GM19099 (cell line): Measurements from ENCODE around the gene FBXO36.

Experiments used
- POLR2A ChIP-seq: IDR thresholded peaks from 3 replicates; pipeline ENCODE4 v1.6.1; 2011; ENCODE audit warnings: low read depth; ENCODE audit not compliant: insufficient read length; ENCODE audit errors: extremely low read depth

The FBXO36 gene

GRCh38 chr2:229901819-229902218 lies 20.5 kb upstream of the FBXO36 start:
- TF ChIP-seq POLR2A: no peak

GRCh38 chr2:229903037-229903436 lies 19.3 kb upstream of the FBXO36 start:
- TF ChIP-seq POLR2A: no peak

- TF ChIP-seq POLR2A: no peak
Observed at GRCh38 chr2:229905601-229906000, 16.7 kb upstream of the FBXO36 start.

- TF ChIP-seq POLR2A: no peak
Observed at GRCh38 chr2:229909090-229909489, 13.2 kb upstream of the FBXO36 start.

- TF ChIP-seq POLR2A: no peak
Observed at GRCh38 chr2:229910147-229910831, 12.0 kb upstream of the FBXO36 start.

GRCh38 chr2:229910832-229911412 lies 11.4 kb upstream of the FBXO36 start:
- no peak for TF ChIP-seq POLR2A

- no peak for TF ChIP-seq POLR2A
Observed at GRCh38 chr2:229914171-229914570, 8.1 kb upstream of the FBXO36 start.

GRCh38 chr2:229917793-229918192 lies 4.5 kb upstream of the FBXO36 start:
- TF ChIP-seq POLR2A: no peak

GRCh38 chr2:229920011-229920641 lies 2.2 kb upstream of the FBXO36 start:
- no peak for TF ChIP-seq POLR2A

GRCh38 chr2:229921101-229921891 lies 1.0 kb upstream of the FBXO36 start:
- peak; percentile 44 for TF ChIP-seq POLR2A

GRCh38 chr2:229921892-229922448 lies 333 bp upstream of the FBXO36 start, which contains the start of gene TRIP12:
TSS of gene TRIP12 (minus strand) at chr2:229922009. CDS start at chr2:229880079, 41,930 bp downstream.
- TF ChIP-seq POLR2A: peak; percentile 54

GRCh38 chr2:229925201-229925600 lies 2.9 kb downstream of the FBXO36 start:
- no peak for TF ChIP-seq POLR2A

GRCh38 chr2:229927817-229928321 lies 5.6 kb downstream of the FBXO36 start:
- TF ChIP-seq POLR2A: no peak

- no peak for TF ChIP-seq POLR2A
Observed at GRCh38 chr2:229930656-229931055, 8.4 kb downstream of the FBXO36 start.

GRCh38 chr2:229931241-229931640 lies 8.9 kb downstream of the FBXO36 start:
- no peak for TF ChIP-seq POLR2A

GRCh38 chr2:229937537-229937936 lies 15.2 kb downstream of the FBXO36 start:
- TF ChIP-seq POLR2A: no peak

- TF ChIP-seq POLR2A: no peak
Observed at GRCh38 chr2:229942671-229943070, 20.4 kb downstream of the FBXO36 start.
